OCI-LY3 (cell line): ENCODE measurements around the gene DHX30.

Experiments used
- CTCF ChIP-seq: fragments of 200-600, 300-600 bp; sonication (generic); IDR thresholded peaks from 2 replicates; pipeline ENCODE4 v1.5.1; 2014; ENCODE audit warnings: antibody characterized with exemption, low read length, low read depth
- EZH2phosphoT487 ChIP-seq: fragments of 200-600 bp; shearing (Covaris generic); IDR thresholded peaks from 2 replicates; pipeline ENCODE4 v1.6.1; 2018; ENCODE audit warnings: antibody characterized with exemption, mixed run types, low read depth

DNA sequence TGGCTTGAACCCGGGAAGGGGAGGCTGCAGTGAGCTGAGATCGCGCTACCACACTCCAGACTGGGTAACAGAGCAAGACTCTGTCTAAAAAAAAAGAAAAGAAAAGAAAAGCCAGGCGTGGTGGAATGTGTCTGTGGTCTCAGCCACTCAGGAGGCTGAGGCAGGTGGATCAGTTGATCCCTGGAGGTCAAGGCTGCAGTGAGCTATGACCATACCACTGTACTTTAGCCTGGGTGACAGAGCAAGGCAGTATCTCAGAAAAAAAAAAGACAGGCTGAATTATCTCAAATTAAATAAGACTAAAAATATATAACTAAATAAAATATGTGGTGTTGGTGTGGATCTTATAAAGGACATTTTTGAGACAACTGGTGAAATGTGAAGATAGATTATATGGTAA is 41.9 kb upstream of the DHX30 start:
- TF ChIP-seq CTCF (no peak), EZH2phosphoT487 (no peak)
